GM18511 (cell line): Measurements from ENCODE around the gene PDCD4.

Source experiments
- ATAC-seq: cut with Tn5 transposase; IDR thresholded peaks from one replicate; pipeline ENCODE4 v1.9.1; 2021; ENCODE audit warnings: mild to moderate bottlenecking, moderate library complexity; ENCODE audit not compliant: unreplicated experiment

The PDCD4 gene

DNA sequence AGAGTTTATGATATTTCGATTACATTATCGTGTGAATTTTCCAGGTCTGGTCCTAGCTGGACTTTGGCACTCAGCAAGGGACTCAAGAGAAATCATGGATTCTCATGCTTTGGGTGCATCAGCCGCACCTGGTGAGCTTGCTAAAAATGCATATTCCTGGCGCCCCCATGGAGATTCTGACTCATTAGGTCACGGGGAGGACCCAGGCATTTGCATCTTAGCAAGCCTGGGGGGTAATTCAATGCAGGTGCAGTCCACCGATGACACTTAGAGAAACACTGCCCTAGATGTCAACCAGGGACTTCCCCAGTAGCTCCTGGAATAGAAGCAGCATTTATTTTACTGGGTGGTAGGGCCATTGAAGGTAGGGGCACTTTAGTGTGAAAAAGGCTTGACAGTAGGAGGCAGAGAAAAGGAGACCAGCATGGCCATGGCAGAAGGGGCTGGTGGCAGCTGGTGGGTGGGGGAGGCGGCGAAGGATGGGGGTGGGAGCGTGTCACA, 29.9 kb upstream of the PDCD4 start:
- ATAC-seq, result peak; percentile 70

DNA sequence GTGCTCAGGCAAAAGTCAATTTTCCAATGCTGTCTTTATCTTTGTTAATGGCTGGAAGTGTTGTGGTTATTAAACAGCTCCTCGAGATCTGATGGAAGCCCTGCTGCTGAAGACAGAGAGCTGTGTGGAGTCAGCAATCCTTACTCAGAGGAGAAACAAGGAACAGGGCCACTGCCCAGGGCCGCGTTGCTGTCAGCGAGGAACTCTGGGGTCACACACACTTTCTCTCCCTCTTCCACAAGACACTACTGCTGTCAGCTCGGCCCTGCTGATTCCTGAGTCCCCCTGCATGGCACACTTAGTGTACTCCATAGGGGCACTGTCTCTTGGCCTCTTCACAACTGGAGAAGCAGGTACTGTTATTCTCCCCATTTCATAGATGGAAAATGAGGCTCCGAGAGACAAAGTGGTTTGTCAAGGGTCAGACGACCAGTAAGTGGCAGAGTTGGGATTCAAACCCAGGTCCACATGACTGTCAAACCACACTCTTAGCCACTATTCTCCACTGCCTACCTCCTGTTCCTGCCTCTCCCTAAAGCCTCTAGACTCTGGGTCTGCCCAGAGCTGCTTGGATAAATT, 29.3 kb upstream of the PDCD4 start:
- ATAC-seq, result peak; percentile 9

DNA sequence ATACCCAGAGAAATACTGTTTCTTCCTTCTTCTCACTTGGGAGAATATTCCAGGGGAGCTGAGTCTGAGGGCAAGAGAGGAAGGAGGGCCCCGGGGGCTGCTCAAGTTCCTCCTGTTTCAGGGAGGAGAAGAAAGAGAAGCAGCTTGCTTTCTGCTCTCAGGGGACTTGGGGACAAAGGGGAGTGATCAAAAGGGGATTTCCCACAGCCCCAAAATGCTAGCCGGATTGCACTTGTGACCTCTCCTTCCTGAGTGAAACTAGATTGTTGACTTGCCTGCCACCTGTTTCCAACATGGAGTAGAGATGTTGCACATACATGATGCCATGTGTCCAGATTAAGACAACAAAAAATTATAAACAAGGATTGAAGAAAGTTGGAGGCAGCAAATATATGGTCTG, 28.7 kb upstream of the PDCD4 start:
- peak; percentile 81 for ATAC-seq

DNA sequence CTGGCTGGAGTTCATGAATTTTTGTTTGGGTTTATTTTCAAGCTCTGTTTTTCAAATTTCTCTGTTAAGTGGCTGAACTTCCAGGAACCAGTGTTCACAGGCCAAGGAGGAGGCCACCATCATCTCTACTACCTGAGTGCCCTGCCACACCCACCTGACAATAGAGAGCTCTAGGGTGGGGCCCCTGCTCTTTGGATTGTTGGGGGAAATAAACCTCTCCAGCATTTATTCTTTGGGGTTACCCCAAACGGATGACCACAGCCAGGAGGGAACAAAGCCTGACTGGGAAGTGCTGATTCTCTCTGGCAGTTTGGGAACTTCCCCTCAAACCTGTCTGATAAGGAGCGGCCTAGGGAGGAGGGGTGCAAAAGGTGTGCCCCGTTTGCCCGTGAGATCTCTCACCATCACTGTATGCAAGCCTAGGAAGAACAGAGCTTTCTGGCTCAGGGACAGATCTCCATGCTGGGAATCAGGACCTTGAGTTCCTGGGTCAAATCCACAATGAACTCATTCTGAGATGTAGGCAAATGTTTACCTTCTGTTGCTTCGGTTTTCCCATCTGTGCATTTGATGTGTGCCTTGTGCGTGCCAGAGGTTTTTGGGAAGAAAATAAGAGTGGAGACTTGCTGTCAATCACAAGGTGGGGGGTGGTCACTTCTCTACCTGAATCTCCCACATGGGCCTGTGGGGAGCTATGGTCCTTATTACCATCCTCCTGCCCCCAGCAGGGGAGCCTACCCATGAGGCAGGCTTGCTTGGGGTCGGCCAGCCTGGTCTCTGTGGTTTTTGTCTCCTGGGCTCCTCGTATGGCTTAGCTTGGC, 27.7 kb upstream of the PDCD4 start:
- ATAC-seq, result no peak

DNA sequence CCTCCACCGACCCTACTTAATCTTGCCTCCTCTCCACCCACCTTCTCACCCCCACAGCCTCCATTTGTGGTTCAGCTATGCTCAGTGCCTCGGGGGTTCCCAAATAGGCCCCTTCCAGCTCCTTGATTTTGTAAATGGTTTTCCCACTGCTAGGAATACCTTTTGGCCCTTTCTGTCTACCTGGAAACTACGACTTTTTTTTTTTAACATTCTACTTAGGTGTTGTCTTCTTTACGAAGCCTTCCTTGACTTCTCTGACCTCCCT, 27.2 kb upstream of the PDCD4 start:
- ATAC-seq, result no peak

DNA sequence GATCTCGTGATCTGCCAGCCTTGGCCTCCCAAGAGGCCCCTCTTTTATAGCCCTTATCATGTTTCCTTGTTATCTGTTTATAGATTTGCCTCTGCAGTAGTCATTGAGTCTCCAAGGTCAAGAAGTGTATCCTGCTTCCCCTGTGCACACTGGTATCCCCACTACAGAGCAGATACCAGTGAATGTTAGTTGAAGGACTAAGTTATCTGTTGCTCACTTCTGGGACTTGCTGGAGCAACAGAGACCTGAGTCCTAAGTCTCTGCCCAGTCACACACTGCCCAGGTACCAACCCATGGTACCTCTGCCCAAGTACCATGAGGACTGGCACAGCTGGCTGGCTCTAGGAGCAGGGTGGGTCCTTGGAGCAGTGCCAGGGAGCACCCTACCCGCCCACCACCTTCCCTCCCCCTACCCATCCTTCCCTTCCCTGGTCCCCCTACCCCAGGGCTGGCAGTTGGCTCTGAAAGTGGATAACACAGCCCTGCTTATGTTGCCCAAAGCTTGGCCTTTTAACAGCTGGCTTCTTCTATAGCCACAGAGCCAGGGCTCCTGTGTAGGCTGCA, 26.5 kb upstream of the PDCD4 start:
- ATAC-seq, result no peak

DNA sequence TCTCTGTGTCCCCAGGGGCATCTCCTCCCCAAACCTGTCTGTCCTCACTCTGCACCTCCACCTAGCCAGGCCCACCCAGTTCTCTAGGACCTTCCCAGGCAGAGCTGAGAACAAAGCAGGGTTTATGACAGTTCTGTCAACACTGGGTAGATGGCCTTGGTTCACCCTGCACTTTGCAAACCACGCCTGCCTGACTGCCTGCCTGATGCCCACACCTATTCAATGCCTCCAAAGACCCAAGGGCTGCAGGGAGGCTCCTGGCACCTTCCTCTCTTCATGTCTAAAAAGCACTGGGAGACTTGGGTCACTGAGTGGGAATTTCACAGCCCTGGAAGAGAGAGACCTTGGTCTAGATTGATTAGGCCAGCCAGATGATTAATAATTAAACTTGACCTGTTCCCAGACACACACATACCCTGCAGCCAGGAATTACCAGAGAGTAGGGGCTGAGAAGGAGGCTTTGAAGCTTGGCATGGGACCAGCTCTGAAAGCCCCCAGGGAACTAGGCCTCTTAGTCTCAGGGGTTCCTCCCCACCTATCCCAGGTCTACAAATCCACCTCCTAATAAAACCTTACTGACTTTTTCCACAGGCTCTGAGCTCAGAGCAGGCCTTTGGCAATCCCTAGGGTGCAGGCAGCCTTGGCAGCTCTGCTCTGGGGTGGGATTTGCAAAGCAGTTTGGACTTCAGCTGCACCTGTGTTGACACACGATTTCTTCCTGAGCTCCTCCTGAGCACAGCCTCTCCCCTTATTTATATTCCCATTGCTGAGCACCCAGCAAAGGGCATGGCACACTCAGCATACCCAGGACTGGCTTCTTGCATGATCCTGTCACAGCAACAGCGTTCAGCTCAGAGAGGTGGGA, 25.7 kb upstream of the PDCD4 start:
- no peak for ATAC-seq

DNA sequence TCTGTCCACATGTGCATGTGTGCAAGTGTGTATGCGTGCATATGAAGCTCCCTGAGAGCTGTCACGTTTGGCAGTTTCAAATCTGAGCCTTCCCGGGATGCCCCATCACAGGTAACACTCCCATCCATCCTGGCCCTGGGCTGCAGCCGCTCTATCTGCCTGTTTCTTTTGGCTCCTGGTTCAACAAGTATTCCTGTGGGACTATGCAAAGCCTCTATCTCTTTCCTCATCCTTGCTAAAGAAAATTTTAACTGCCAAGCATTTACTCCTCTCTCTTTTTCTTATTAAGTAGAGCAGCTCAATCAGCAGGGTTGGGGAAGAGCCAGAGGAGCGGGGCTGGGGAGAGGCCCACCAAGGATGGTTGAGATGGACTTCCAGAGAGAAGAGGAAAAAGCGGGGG, 24.4 kb upstream of the PDCD4 start:
- no peak for ATAC-seq

DNA sequence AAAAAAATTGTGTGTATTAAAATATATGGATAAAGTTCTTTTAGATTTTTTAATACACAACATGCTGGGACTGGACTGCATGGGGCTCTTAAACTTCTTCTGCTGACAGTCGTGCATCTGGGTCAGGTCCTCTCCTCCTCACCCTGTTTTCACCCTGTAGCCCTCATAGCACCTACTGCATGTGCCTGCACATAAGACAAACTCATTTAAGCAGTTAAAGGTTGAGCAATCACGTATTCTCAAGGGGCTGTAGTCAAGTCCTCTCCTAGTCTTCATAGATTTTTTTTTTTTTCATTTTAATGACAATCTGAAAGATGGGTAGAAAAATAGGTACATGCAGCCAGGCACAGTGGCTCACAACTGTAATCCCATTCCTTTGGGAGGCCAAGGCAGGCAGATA, 23.6 kb upstream of the PDCD4 start:
- no peak for ATAC-seq

DNA sequence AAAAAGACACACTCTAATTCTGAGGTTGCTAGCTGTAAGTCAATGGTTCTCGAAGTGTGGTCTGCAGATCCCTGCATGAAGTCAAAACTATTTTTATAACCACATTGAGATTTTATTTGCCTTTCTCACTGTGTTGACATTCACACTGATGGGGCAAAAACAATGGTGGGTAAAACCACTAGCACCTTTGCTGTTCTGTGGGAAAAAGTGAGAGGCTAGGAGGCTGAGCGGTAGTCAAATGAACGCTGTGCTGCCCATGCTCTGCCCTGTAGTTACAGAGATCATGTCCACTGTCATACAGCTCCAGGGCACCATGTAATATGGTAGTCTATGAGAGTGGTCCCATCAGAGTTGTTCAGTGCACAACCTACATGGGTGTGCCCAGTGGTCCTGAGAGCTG, 21.6 kb upstream of the PDCD4 start:
- no peak for ATAC-seq

DNA sequence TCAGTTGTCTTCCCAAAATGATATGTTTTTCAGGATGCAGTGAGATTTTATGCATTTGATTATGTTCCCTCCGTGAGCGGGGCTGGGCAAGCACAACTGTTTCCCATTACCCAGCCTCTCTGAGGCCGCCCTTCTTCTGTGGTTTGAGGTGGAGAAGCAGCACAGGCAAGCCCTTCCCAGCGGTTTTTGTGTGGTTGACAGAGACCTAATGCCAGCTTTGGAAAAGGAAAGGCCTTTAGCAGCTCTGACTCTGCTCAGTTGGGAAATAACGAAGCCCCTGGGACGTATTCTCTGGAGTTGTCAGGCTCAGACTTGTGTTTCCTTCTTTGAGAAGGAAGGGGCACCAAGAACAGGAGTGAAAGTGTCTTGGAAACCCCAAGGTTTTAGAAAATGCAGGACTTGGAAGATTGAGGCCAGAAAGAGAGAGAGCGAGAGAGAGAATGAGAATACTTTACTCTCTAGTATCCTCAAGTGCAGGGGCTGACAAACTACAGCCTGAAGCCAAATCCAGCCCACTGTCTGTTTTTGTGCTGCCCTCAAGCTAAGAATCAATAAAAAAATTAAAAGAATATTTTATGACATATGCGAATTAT, 20.6 kb upstream of the PDCD4 start:
- no peak for ATAC-seq

DNA sequence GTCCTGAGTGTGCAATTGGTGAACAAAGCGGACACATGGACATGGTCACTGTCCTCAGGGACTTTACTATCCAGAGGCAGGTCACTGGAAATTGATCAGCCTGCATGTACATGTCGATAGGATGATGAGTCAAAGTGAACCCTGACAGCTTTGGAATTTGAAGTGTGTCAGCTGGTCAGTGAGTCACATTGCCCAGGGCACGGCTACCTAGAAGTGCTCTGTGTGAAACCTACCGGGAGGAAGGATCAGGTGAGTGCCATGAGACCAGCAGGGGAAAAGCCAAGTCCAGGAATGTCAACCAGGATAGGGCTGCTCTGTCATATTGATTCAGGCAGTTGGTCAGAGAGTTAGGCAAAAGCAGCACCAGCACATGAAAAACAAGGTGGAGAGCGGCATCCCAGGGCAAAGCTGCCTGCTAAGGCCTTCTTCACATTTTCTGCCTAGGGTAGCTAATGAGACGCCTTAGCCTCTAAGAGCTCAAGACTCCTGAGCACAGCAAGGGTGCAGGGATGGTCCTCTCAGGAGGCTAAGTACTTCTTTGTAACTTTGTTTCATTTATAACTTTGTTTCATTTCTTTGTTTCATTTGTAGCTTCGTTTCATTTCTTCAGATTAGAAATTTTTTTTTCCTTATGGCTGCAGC, 19.4 kb upstream of the PDCD4 start:
- ATAC-seq, result peak; percentile 57

DNA sequence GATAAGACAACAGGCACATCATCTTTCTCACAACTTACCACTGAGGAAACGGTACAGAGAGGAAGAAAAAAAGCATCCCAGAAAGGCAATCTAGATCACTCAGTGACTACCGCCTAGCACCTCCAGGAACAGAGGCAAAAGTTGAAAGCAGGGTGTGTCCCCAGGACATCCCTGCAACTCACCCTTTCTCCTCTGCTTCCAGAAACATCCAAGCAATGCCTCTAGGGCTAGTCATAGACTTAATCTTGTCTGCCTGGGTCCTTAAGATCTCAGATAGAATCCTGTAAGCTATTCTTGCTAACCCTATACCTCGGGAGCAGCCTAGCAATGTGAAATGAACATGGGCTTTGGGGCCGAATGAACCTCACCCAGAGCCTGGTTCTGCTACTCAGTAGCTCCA, 18.8 kb upstream of the PDCD4 start:
- ATAC-seq, result no peak

DNA sequence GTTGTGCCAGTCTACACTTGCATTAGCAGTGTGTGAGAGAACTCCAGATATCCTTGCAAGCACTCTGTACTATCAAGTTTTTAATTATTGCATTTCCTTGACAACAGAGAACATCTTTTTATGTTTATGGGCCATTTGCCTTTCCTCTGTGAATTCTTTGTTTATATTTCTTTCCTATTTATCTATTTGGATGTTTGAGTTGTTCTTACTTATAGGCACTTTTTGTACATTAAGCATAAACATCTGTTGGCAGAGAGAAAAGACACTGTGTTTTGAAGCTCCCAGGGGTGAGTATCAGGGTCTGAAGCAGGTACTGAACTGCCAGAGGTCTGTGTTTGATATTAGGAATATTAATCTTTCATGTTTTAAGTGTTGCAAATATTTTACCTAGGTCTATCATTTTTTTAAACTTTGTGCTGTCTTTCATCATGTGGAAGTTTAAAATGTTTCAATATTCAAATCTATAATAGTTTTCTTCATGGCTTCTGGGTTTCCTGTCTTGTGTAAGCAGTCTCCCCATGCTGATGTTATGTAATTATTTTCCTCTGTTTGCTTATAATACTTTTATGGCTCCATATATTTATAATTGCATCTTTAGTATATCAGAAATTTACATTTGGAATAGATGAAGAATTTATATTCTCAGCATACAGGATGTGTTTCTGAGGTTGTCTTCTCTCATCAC, 17.7 kb upstream of the PDCD4 start:
- ATAC-seq, result no peak

DNA sequence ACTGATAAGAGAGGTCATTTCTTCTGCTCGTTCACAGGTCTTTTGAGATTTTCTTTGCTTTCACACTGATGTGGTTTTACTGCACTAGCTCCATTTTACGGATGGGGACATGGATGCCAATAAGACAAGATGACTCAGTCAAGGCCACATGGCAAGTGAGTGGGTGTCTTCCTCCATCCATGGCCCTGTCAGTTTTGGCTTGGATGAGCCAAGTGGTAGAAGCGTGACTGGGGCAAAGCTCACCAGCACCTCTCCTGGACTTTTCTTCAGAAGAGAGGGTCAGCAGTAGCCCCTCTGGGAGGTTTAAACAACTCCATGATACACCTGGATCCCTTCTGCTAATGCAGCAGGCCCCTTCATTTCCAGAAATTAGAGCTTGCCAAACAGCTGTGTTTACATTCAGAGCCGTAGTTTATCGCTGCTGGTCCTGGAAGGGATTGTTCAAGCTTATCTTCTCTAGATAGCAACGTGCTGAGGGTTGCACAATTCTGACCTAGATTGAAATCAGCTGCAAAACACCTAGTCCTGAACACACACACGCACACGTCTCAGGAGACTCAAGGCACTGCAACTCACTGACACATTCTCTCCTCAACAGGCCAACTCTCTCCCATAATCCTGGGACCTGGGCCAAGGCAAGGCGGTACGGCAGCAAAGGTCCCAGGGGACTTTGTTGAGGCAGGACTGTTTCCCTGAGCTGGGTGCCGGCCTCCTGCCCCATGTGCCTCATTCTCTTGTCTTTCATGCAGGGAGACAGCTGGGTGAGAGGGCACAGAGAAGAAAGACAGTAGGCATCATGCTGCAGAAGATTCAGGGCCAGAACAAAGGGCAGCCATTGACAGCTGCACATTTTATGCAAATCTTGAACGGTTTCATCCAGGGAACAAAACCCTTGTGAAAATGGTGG, 14.2 kb upstream of the PDCD4 start:
- no peak for ATAC-seq

DNA sequence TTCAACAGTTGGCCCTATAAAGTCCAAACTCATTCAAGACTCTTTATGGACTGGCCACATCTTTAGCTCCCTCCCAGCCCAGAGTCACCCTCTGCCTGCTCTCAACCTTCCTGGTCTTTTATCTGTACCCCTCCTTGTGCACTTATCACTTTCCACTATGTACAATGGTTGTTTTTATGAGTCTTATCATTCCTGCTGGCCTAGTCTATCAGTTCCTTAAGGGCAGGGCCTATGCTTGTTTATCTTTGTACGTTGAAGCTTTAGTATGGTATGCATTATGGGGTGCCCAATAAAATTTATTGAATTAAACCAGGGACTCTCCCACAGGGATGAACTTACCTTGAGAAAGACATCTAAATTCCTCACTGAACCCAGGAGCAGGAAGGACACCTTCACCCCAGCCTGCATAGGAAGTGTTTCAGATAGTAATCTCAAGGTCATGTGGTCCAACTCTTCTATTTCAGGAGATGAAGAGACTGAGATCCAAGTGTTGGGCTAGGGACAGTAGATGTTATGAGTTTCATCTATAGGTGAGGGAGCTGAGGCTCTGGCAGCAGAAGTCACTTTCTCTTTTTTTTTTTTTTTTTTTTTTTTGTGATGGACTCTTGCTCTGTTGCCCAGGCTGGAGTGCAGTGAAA, 13.3 kb upstream of the PDCD4 start:
- no peak for ATAC-seq

DNA sequence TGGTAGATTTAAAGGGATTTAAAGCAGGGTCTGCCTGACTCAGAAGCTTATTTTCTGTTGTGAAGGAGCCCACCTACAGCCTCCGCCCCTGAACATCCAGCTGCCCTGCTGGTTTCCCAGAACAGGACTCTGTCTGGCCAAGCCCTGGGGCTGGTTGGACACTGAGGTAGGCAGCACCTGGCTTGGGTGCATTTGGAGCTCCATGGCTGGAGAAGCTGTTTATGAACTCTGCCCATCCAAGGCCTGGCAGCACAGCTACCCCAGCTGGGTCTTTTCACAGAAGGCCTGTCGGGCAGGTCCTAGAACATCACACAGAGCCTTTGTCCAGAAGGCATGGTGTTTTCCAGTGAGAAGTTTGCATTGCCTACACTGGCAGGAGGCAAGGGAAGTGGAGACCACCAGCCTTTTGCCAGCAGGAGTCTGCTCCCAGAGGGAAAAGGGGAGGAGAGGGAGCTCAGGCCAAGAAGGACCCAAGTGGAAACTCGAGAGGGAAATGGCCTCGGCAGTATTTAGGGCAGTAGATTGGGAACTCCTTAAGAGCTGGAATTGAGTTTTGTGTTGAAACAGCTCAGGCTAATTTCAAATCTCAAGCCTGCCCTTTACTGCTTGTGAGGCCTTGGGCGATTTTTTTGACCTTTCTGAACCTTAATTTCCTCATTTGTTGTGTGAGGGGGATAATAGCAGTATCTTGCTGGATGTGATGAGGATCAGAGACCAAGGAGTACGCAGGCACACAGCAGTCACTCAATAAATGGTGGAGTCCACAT, 12.3 kb upstream of the PDCD4 start:
- ATAC-seq, result no peak

DNA sequence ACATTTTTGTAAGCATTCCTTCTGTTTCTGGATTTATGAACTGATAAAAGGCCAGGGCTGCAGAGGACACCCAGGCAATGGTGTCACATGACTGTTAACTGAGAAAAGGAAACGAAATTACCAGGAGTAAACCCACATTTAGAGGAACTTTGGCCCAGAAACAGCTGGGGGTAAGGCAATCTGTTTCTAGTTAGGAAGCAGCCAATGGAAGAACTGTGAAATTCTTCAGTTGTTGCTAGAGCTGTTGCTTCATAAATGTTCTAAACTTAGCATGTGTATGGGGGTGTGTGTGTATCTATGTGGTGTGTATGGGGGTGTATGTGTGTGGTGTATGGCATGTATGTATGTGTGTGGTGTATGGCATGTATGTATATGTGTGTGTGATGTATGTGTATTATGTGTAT, 11.8 kb upstream of the PDCD4 start:
- ATAC-seq, result peak; percentile 5
